Gastrocnemius medialis (tissue), 4 donors: Measurements from ENCODE around the gene PCBP1.

Experiments used
- CTCF ChIP-seq, 5 experiments: fragments of 450-650 bp in 3 of 5; fragments of 200-600 bp in 2 of 5; sonication (generic) in 2 of 5; IDR thresholded peaks in 4 of 5; conservative IDR thresholded peaks in 1 of 5; 1 replicate in 4 of 5; 2 replicates in 1 of 5; pipeline ENCODE4 v1.5.1; 2016 to 2019; ENCODE audit warnings: antibody characterized with exemption in 5 of 5, mild to moderate bottlenecking in 3 of 5, moderate library complexity in 3 of 5
- POLR2A ChIP-seq, 2 donors: fragments of 450-650 bp; IDR thresholded peaks; one replicate each; pipeline ENCODE4 v1.6.1; 2017; ENCODE audit warnings: antibody characterized with exemption in 2 of 2, mild to moderate bottlenecking in 2 of 2, moderate library complexity in 2 of 2

GRCh38 chr2:70126413-70126812, 39.1 kb downstream of the PCBP1 start:
- no peak for TF ChIP-seq CTCF (IDR thresholded peaks at IDR 0.05 in 4 of 5, conservative IDR thresholded peaks at IDR 0.05 in 1 of 5)
- TF ChIP-seq POLR2A (IDR thresholded peaks at IDR 0.05): no peak
